ENCODE measurements around the gene CFAP70. TPM values are rescaled to one million over a fixed set of nuclear protein-coding genes. Genes with fewer than 3 reads are reported as not detected.
A peak's percentile ranks its signal among the peaks of the same experiment; 100 is the strongest.

The CFAP70 gene
- total RNA-seq, 1 experiment from 2014 or later: 0.73 TPM

DNA sequence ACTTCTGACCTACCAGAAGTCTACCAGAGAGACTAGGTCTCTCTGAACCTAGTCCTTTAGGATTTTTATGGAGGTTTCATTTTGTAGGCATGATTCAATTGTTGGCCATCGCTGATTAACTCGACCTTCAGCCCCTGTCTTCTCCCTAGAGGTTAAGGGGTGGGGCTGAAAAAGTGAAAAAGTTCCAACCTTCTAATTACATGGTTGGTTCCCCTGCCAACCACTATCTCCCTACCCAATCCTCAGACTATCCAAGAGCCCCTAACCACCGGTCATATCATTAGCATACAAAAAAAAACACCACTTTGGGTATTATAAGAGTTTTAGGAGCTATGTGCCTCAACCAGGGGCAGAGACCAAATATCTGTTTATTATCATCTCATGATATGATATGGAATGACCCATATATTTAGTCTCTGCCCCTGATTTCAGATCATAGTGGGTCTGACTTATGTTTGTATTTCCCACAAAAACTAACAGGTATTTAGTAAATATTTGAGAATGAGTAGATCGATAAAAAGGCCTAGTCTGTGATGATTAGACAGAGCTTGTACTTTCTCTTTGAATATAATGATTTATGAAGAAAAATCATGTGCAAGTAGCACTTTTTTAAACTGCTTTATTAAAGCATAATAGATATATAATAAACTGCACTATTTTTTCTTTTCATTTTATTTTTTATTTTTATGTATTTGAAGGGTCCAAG, 147.4 kb downstream of the CFAP70 start:
- no peak overlapping the region for H2AFZ ChIP-seq (ENCODE audit: low read length)
- TF ChIP-seq EZH2 (IDR thresholded peaks at IDR 0.05; ENCODE audit: low read length, unreplicated experiment) (no peak), EZH2phosphoT487 (IDR thresholded peaks at IDR 0.05; ENCODE audit: borderline replicate concordance, low read length) (no peak)
- TF ChIP-seq, protein P1, sequence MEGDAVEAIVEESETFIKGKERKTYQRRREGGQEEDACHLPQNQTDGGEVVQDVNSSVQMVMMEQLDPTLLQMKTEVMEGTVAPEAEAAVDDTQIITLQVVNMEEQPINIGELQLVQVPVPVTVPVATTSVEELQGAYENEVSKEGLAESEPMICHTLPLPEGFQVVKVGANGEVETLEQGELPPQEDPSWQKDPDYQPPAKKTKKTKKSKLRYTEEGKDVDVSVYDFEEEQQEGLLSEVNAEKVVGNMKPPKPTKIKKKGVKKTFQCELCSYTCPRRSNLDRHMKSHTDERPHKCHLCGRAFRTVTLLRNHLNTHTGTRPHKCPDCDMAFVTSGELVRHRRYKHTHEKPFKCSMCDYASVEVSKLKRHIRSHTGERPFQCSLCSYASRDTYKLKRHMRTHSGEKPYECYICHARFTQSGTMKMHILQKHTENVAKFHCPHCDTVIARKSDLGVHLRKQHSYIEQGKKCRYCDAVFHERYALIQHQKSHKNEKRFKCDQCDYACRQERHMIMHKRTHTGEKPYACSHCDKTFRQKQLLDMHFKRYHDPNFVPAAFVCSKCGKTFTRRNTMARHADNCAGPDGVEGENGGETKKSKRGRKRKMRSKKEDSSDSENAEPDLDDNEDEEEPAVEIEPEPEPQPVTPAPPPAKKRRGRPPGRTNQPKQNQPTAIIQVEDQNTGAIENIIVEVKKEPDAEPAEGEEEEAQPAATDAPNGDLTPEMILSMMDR (conservative IDR thresholded peaks at IDR 0.05; ENCODE audit: low read depth, low read length): no peak
- H4K20me1 ChIP-seq (ENCODE audit: low read length): no peaks in the 10 kb centered on the region
- DNase-seq (no peak), ATAC-seq (no peak)
- no peaks in the 10 kb centered on the region for H3K79me2 ChIP-seq (ENCODE audit: low read length)
- no peak overlapping the region for H3K9ac ChIP-seq (ENCODE audit: low read length)
- intact Hi-C loops (cut with micrococcal nuclease): no loop called here
- H3K36me3 ChIP-seq (ENCODE audit: low read depth, low read length): peaks cover 11% of the 10 kb centered on the region
- BruUV-seq (replicated peaks): no TSS peak
- no peak overlapping the region for H3K27ac ChIP-seq (ENCODE audit: low read length)
- H3K27me3 ChIP-seq (ENCODE audit: low read length): no peaks in the 10 kb centered on the region
- ChIA-PET POLR2A (ENCODE audit: unreplicated experiment) (interaction anchor here (0.6 kb wide), 1 partner anchor 373 kb away, joined by 6 read pairs; no protein-coding TSS in a partner anchor), CTCF (interaction anchor here (0.5 to 0.6 kb wide), 2 partner anchors 112 to 409 kb away, joined by 3 read pairs; no protein-coding TSS in a partner anchor)
- H3K4me1 ChIP-seq (ENCODE audit: insufficient read depth, low read length): no peaks in the 10 kb centered on the region; the same call in 1 of the 2 replicates
- H3F3A ChIP-seq (ENCODE audit: low read length, unreplicated experiment): no peaks in the 10 kb centered on the region
- no peak overlapping the region for H3K4me3 ChIP-seq (ENCODE audit: low read length)
- H3K9me2 ChIP-seq (replicated peaks; ENCODE audit: low read length): no peaks in the 10 kb centered on the region
- no peak overlapping the region for H3K4me2 ChIP-seq (ENCODE audit: low read length)
- H3K9me3 ChIP-seq (ENCODE audit: low read length): no peaks in the 10 kb centered on the region

DNA sequence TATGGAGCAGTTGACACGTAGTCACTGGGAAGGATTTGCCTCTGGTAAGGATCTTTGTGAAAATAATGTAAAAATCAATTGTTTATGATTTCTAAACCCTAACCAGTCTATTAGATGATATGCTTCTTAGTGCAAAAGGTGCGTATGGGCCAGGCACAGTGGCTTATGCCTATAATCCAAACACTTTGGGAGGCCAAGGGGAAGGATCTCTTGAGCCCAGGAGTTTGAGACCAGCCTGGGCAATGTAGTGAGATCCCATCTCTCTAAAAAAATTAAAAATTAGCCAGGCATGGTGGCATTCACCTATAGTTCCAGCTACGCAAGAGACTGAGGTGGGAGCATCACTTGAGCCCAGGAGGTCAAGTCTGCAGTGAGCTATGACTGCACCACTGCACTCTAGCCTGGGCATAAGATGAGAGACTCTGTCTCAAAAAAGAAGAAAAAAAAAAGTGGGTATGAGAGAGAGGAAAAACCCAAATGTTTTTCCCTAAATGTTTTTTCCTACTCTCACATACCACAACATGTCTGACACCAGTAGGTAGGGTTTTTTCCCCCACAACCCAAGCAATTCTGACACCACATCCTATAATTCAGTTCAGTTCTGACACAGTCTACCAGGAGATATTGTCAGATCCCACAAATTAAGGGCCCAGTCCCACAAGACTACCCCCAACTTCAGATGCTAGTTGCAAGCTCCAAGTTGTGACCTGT, 148.1 kb downstream of the CFAP70 start:
- Histone ChIP-seq H3K4me3 (ENCODE audit: low read length) (no peak overlapping the region), H3K9ac (ENCODE audit: low read length) (no peak overlapping the region), H3K36me3 (ENCODE audit: low read depth, low read length) (peaks cover 15% of the 10 kb centered on the region), H3K4me2 (ENCODE audit: low read length) (no peak overlapping the region), H3F3A (ENCODE audit: low read length, unreplicated experiment) (no peaks in the 10 kb centered on the region), H2AFZ (ENCODE audit: low read length) (no peak overlapping the region), H4K20me1 (ENCODE audit: low read length) (no peaks in the 10 kb centered on the region), H3K27ac (ENCODE audit: low read length) (no peak overlapping the region), H3K9me2 (replicated peaks; ENCODE audit: low read length) (no peaks in the 10 kb centered on the region), H3K27me3 (ENCODE audit: low read length) (no peaks in the 10 kb centered on the region), H3K9me3 (ENCODE audit: low read length) (no peaks in the 10 kb centered on the region), H3K4me1 (ENCODE audit: insufficient read depth, low read length) (no peaks in the 10 kb centered on the region; the same call in 1 of the 2 replicates), H3K79me2 (ENCODE audit: low read length) (no peaks in the 10 kb centered on the region)
- TF ChIP-seq EZH2phosphoT487 (IDR thresholded peaks at IDR 0.05; ENCODE audit: borderline replicate concordance, low read length): no peak
- BruUV-seq (replicated peaks): TSS peak; percentile 9
- ChIA-PET CTCF (interaction anchor here (0.5 kb wide), 1 partner anchor 112 kb away, joined by 3 read pairs; no protein-coding TSS in a partner anchor), POLR2A (ENCODE audit: unreplicated experiment) (no interaction called here)
- intact Hi-C loops (cut with micrococcal nuclease): no loop called here
- no peak for DNase-seq
- no peak for ATAC-seq

- H3K9me2 ChIP-seq (replicated peaks; ENCODE audit: low read length): no peaks in the 10 kb centered on the region
- ATAC-seq: peak; percentile 92
- peaks cover 15% of the 10 kb centered on the region for H3K36me3 ChIP-seq (ENCODE audit: low read depth, low read length)
- no peak overlapping the region for H2AFZ ChIP-seq (ENCODE audit: low read length)
- POLR2A ChIA-PET (ENCODE audit: unreplicated experiment): interaction anchor here (0.7 kb wide), 1 partner anchor 16 kb away, joined by 8 read pairs; no protein-coding TSS in a partner anchor
- no peak overlapping the region for H3K27ac ChIP-seq (ENCODE audit: low read length)
- TF ChIP-seq, protein P1 (conservative IDR thresholded peaks at IDR 0.05; ENCODE audit: low read depth, low read length): no peak
- no peak for TF ChIP-seq EZH2 (IDR thresholded peaks at IDR 0.05; ENCODE audit: low read length, unreplicated experiment)
- no peak for TF ChIP-seq EZH2phosphoT487 (IDR thresholded peaks at IDR 0.05; ENCODE audit: borderline replicate concordance, low read length)
- DNase-seq: peak; percentile 81
- H4K20me1 ChIP-seq (ENCODE audit: low read length): no peaks in the 10 kb centered on the region
- BruUV-seq (replicated peaks): no TSS peak
- H3K9me3 ChIP-seq (ENCODE audit: low read length): no peaks in the 10 kb centered on the region
- no peaks in the 10 kb centered on the region; the same call in 1 of the 2 replicates for H3K4me1 ChIP-seq (ENCODE audit: insufficient read depth, low read length)
- intact Hi-C loops (cut with micrococcal nuclease): no loop called here
- H3F3A ChIP-seq (ENCODE audit: low read length, unreplicated experiment): no peaks in the 10 kb centered on the region
- no peaks in the 10 kb centered on the region for H3K27me3 ChIP-seq (ENCODE audit: low read length)
- H3K4me3 ChIP-seq (ENCODE audit: low read length): no peak overlapping the region
- CTCF ChIA-PET: no interaction called here
- no peak overlapping the region for H3K4me2 ChIP-seq (ENCODE audit: low read length)
- H3K9ac ChIP-seq (ENCODE audit: low read length): no peak overlapping the region
- no peaks in the 10 kb centered on the region for H3K79me2 ChIP-seq (ENCODE audit: low read length)
Observed at GRCh38 chr10:73209705-73210104, 149.0 kb downstream of the CFAP70 start.
